ENCODE measurements around the gene SVEP1.
A peak's percentile ranks its signal among the peaks of the same experiment; 100 is the strongest.
"Not testable (repeated sequence)": the region's sequence is repeated elsewhere in the genome, so short reads cannot be mapped to it uniquely, and the experiment has no call there.

SVEP1 gene

DNA sequence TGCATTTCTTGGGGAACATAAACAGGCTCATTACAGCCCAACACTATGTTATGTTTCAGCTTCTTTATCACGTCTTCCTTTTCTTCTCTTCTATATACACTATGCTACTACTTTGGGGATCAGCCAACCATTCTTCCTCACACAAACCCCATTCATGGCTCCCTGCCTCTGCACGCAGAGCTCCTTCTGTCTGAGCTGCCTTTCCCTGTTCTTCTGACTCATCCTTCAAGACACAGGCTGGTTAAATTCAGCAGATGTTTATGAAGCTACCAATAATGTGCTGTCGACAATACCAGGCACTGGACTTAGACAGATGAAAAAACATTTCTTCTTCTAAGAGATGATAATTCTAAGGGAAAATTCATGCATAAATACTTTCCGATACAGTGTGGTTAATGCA lies 139.4 kb downstream of the SVEP1 start:
- no peak for DNase-seq

DNA sequence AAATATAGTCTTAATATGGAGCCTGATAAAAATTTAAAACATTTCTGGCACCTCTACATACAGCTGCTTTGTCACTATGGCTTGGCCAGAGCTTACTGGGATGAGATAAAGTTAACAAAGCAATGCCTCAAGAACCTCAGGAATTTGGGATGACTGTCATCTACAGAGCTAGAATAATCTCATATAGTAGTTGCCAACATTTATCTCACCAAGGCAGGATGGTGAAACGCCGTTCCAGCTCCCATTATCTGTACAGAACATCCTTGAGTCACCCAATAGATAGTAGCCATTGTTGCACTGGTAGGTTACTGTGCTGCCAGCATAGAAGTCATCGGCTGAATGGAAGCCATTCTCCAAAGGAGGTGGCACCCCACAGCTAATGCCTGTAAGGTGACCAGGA lies 147.3 kb downstream of the SVEP1 start:
- DNase-seq, result no peak

DNA sequence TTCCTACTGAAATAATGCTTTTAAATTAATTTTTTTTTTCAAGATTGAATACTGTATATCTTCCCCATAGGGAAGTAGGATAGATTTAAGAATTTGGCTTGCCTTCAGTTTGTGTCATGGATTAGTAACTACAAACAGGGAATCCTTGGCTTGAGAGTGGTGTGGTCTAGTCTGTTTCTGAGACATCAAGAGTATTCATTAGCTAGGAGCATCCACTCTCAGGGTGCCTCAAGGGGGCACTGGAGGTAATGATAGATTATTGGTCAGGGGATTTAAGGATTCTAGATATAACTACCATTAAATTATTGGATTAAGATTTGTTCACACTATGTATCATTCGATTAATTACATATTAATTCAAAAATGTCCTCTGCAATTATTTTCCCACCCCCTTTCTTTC lies 150.1 kb downstream of the SVEP1 start:
- no peak for DNase-seq

DNA sequence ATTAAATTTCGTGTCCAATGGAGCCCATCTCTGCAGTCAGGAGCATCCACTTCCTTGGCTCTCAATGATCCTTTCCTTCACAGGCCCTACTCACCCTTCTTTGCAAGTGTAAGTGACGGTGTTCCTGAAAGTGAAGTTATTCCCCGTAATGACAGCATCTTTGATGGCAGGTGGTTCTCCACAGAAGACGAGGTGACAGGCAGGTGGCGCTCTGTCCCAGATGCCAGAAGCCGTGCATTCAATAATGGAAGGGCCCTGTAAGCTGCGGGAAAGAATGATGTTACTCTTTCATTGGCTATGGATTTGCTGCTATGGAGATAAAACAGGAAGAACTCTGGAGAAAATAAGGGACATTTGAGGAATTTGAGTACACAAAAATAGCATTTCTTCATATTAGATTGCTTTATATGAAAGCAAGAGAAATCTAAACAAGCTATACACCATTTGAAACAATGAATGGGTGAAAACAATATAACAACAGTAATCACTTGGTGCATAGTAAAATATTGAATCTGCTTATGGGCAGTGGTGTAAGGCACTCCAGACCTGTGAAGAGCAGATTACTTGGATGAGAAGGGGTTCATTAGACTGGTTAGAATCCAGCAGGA lies 151.9 kb downstream of the SVEP1 start:
- DNase-seq, result peak; percentile 22

DNA sequence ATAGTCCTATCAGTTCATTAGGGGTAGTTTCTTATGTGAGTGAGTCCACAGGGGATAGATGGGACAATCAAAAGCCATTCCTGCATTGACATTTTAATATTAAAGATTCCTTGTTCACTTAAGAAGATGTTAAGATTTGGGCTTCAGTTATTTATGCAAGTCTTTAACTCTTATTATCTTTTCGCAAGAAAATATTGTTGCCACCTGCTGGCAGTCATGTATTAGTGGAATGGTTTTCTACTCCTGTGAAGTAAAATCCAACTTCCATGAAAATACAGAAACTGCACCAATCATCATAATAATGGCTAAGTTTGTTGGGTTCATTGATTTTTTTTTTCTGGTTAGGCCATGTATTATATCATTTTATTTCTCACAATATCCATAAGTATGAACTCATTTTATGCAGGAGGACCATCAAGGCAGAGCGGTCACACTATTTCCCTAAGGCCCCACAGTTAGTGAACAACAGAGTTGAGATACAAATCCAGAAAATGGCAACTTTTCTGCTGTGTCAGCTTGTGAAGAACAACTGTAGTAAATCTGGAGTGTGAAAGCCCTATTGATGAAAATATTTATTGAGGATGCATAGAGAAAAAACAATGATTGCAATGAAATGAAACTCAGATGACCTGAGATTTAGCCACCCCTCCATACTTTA lies 153.4 kb downstream of the SVEP1 start:
- DNase-seq, result no peak

DNA sequence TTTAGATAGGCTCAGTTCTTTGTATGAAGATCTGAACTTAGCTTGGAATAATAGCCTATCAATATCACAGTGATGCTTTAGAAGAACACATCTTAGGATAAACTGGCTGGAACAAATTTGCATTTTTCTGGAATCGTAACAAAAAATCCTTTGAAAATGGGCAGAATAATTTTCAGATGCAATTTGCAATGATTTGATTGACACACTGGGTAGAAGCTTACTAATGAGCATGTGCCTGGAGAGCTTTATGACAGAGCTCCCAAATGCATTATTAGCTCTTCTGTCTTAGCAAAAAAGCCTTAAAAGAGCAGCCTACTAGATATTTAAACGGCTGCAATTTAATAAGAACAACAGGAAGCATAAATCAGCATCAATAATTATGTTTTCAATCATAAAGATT lies 165.1 kb downstream of the SVEP1 start:
- DNase-seq, result no peak

DNA sequence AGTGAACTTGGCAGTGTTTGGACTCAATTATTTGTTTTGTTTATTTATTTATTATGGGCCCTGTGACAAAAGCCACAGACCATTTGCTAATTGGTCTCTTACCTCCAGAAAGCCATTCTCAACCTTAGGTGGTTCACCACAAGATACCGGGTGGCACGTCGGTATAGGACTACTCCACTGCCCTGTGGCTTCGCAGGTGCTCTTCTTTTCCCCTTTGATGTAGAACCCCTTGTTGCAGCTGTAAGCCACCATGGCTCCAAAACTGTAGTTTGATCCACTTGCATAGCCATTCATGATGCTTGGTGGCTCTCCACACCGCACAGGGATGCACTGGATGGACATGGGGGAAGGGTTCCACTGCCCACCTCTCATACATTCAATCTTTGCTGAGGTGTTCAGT lies 168.6 kb downstream of the SVEP1 start:
- no peak for DNase-seq

DNA sequence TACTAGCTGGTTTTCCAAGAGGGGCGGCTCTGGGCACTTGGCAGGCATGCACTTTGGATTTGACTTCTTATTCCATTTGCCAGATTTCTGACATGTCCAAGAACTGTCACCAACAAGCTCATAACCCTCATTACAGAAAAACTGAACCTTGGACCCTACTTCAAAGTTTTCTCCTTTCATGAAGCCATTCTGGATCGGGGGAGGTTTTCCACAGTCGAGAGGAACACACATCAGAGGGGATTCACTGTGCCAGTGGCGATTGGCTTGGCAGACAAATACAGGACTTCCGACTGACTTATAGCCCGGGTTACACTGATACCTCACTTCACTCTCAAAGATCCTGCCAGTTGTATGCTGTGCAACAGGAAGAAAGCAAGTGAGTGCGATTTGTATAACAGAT lies 170.9 kb downstream of the SVEP1 start:
- DNase-seq, result no peak

DNA sequence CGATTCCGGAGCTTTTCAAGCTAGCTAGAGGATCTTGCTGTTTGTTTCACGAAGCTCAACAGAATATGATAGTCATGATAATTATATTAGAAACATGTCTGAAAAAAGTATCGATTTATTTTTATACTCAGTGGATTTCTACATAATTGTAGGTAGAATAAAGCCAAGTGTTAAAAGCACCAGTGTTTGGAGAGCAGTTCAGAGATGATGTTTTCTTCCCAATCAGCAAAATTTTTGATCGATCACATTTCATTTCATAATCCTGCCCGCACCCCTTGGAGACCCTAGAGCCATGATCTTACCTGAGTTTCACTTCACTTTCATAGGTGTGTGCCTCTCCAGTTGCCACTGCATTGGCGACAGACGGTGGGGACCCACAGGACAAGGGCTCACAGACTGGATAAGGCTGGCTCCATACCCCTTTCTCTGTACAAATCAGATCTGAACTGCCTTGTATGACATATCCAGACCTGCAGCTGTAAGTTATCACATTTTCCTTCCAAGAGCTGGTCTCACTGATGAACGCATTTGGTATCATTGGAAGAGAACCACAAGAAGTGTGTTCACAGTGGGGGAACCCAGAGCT lies 173.6 kb downstream of the SVEP1 start:
- DNase-seq, result no peak

DNA sequence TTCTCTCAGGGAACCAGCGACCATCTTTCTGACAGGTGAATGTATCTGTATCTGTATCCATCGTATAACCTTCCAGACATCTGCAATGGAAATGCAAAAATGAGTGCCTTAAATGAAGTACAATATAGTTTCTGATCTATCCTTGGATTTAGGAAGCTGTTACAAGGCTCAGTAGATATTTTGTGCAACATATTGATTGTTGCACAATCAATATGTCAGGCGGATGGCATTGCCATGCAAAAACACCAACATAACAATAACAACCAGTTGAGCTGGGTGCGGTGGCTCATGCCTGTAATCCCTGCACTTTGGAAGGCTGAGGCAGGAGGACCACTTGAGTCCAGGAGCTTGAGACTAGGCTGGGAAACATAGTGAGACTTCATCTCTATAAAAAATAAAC lies 175.1 kb downstream of the SVEP1 start:
- DNase-seq, result no peak

DNA sequence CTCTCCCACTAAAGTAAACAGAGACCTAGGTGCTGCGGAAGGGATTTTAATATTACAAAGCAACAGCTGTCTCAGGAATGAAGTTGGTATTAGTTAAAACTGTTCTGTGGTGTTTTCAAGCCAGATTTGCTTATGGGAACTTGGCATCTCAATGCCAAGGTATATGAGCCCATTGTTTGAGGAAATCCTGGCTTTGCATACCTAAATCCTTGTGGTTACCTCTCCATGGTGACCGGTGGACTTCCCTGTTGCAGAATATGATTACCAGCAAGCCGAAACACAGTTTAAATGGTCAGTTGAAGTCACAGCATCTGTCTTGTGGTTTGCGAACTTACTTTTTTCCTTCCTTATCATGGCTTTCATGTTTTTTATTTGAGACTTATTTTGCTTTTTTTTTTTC lies 179.6 kb downstream of the SVEP1 start:
- no peak for DNase-seq

DNA sequence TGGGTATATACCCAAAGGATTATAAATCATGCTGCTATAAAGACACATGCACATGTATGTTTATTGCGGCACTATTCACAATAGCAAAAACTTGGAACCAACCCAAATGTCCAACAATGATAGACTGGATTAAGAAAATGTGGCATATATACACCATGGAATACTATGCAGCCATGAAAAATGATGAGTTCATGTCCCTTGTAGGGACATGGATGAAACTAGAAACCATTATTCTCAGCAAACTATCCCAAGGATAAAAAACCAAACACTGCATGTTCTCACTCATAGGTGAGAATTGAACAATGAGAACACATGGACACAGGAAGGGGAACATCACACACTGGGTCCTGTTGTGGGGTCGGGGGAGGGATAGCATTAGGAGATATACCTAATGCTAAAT lies 180.5 kb downstream of the SVEP1 start:
- DNase-seq, result not testable (repeated sequence)

DNA sequence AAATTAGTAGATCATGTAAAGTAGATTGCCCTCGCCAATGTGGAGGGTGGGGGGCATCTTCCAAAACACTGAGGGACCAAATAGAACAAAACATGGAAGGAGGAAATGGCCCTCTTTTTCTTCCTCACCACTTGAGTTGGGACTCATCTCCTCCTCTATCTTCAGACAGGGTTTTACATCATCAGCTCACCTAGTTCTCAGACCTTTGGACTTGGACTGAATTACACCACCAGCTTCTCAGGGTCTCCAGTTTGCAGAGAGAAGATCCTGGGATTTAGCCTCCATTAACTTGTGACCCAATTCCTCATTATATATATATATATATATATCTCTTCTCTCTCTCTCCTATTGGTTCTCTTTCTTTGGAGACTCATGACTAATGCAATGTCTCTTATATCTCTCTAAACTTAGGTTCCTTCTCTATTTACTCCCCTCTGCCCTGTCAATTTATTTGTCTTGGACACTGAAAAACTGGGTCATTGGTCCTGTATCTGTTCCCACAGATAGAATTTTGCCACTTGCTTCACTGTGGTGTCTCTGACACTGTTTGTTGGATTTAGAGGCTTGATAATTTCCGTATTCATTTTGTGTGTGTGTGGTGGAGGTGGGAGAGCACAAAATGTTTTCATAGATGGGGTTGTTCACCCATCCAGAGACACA lies 187.6 kb downstream of the SVEP1 start:
- no peak for DNase-seq

DNA sequence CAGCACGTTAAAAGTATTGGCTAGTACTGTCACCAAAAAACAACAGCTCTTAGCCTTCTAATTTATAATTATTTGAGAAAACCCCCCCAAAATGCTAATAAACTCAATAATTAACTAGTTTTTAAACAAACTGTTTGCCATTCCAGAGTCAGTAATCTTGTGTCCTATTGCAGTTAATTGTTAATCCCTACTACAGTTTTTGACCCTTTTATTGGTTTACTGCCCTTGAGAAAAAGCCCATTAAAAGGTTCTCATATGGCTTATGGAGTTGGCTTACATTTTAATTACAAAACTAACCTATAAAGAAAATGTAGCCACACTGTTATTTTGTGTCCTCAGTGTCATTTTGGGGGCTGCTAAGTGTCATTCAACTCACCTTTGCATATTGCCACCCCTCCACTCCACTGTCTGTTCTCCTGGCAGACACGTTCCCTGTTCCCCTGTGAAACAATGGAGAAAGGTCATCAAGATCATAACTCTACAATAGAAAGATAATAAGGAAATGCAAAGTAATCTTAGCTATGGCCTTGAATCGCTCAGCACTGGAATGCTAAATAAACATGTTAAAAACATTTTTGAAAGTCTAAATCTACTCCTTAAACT lies 190.3 kb downstream of the SVEP1 start:
- DNase-seq, result no peak

DNA sequence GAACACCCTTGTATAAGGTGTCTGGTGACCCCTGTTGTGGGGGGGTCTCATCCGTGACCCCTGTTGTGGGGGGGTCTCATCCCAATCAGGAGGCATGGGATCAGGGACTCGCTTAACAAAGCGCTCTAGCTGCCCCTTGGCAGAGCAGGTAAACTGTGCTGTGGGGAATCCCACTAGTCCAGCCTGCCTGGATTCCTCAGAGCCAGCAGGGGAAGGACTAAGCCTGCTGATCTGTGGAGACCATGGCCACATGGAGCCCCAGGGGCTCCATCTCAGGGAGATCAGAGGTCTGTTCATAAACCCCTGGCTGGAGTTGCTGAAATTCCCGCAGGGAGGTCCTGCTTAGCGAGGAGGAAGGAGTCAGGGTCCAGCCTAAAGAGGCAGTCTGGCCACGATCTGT lies 196.1 kb downstream of the SVEP1 start:
- no peak for DNase-seq

DNA sequence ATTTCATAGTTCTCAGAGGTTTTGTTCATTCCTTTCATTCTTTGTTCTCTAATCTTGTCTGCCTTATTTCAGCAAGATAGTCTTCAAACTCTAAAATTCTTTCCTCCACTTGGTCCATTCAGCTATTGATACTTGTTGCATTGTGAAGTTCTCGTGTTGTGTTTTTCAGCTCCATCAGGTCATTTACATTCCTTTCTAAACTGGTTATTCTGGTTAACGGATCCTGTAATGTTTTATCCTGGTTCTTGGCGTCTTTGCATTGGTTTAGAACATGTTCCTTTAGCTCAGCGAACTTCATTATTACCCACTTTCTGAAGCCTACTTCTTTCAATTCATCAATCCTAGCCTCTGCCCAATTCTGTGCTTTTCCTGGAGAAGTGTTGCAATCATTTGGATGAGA lies 196.8 kb downstream of the SVEP1 start:
- DNase-seq, result no peak

DNA sequence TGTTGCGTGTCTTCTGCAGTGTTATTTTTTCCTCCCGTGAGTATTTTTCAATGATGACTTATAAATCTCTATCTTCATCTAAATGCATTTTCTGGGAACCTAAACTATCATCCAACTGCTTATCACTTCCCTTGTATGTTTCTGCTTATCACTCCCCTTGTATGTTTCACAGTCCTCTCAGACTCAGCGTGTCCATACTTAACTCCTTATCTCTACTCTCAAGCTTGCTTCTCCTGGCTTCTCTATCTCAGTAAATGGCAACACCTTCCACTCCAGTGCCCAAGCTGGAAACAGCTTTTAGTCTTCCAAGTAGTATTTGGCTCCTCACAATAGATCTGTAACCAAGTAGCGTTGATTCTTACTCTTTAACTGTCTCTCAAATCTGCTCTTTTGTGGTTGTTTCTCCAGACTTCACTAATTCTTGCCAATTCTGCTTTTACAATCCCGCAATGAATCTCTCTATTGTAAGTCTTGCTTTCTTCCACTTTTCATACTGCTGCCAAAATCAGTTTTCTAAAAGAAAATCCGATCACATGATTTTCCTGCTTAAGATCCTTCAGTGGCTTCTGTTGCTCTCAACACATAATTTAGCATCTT lies 208.0 kb downstream of the SVEP1 start:
- DNase-seq, result no peak

DNA sequence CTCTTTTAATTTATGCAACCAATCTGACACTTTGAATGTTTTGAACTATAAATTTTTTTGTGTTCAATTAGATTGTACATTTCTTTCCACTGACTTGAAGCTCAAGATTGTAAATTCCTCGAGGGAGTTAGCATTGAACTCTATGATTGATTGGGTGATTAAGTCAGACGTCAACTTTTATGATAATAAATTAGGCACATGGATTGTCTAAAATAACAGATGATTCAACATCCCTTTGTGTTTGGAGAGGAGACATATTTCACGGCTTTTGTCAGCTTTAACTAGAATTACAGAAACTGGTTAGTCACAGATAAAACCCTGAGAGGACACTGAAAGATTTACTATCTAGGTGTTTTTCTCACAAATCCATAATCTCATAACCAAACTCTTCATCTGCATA lies 209.2 kb downstream of the SVEP1 start:
- no peak for DNase-seq

DNA sequence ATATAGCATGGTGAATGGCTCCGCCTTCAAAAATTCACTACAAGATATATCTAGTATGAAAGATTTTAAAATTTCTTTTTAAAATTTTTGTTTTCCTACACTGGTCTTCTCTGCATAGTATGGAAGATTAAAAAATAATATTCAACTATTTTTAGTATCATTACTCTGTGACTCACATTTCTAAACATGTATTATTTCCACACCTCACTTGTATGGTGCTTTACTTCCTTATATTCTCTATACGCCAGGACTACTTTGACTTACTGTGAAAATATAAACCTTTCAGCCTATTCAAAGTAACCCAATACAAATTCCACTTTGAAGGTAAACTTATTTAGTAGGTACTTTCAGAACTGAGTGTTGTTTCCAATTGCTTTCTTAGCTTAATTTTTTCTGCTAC lies 215.1 kb downstream of the SVEP1 start:
- DNase-seq, result no peak

DNA sequence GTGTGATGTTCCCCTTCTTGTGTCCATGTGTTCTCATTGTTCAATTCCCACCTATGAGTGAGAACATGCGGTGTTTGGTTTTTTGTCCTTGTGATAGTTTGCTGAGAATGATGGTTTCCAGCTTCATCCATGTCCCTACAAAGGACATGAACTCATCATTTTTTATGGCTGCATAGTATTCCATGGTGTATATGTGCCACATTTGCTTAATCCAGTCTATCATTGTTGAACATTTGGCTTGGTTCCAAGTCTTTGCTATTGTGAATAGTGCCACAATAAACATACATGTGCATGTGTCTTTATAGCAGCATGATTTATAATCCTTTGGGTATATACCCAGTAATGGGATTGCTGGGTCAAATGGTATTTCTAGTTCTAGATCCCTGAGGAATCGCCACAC lies 220.5 kb downstream of the SVEP1 start:
- not testable (repeated sequence) for DNase-seq

DNA sequence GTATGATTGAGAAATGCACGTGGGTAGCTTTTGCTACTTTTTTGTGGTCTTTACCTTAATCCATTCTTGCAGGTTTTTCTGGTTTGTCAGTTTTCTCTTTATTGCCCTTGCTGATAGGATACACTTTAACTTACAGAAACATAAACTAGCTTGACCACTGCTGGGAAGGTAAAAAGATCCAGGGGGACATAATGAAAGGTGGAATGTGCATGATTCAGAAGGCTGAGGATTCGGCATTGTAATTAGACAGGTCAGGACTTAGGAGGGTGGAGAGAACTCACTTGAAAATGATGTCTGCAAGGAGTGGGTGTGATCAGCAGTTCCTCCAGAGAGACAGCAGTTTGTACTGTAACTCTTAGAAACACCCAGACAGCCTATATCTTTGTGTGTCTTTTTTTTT lies 222.0 kb downstream of the SVEP1 start:
- DNase-seq, result no peak

DNA sequence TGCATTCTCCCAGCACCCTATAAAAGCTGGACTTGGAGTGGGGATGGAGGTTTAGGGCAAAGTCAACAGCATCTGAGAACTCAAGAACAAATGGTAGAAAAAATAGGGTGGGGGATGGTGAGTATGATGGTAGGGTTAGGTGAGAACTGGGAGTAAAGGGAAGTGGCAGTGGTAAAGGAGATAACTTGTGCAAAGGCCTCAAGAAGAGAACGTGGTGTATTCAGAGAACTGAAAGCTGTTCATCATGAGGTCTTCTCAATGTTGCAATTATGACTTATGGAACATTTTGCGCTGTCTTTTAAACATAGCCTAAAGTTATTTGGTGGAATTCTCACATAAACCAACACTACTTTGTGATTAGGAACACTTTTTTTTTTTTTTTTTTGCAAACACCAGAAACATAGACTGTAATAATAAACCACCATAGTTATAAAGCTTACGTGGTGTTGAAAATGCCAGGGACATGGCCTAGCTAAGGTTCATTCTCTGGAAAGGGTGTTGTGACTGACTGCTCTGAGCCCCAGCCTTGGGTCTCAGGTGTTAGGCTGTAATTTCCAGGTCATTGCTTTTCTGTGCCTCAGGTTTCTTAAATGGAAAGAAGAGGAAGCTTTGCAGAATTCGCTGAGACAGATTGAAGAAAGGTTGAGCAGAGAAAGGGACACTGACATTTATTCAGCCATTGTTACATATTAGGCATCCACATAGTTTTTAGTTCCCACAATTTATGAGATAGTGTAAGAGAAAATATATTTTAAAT lies 222.7 kb downstream of the SVEP1 start:
- no peak for DNase-seq

DNA sequence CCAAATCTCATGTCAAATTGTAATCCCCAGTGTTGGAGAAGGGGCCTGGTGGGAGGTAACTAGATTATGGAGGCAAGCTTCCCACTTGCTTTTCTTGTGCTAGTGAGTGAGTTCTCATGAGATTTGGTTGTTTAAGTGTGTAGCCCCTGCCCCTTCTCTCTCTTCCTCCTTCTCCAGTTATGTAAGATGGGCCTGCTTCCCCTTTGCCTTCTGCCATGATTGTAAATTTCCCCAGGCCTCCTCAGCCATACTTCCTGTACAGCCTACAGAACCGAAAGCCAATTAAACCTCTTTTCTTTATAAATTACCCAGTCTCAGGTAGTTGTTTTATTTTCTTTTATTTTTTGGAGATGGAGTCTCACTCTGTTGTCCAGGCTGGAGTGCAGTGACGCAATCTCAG lies 223.6 kb downstream of the SVEP1 start:
- no peak for DNase-seq

All from GDM1 (cell line).